OCI-LY3 (cell line): Measurements from ENCODE around the gene NUP188.

Experiments used
- H2AFZ ChIP-seq: fragments of 200-600, 300-600 bp; shearing (Covaris generic); 2 replicates; pipeline ENCODE4 v1.6.0; 2014; ENCODE audit warnings: antibody characterized with exemption, low read depth, low read length
- H3K27ac ChIP-seq: fragments of 200-600, 300-600 bp; sonication (generic); 2 replicates; pipeline ENCODE4 v1.5.1; 2014; ENCODE audit warnings: mild to moderate bottlenecking, low read length, moderate library complexity, mixed read lengths
- H3K27me3 ChIP-seq: fragments of 200-600, 300-600 bp; sonication (generic); 2 replicates; pipeline ENCODE4 v1.6.1; 2014; ENCODE audit warnings: low read depth, low read length, mixed read lengths
- H3K36me3 ChIP-seq: fragments of 200-600, 300-600 bp; sonication (generic); replicated peaks from 2 replicates; pipeline ENCODE3; 2014; ENCODE audit warnings: low read depth, low read length, mixed read lengths
- H3K4me1 ChIP-seq: fragments of 300-600, 200-600 bp; sonication (generic); 2 replicates; pipeline ENCODE4 v1.6.1; 2014; ENCODE audit warnings: low read length, mixed read lengths
- H3K4me2 ChIP-seq: fragments of 200-600, 300-600 bp; sonication (generic); 2 replicates; pipeline ENCODE4 v1.6.1; 2014; ENCODE audit warnings: low read length, mixed read lengths
- H3K4me3 ChIP-seq: fragments of 300-600, 200-600 bp; sonication (generic); 2 replicates; pipeline ENCODE4 v1.5.1; 2014; ENCODE audit warnings: antibody characterized with exemption, mild to moderate bottlenecking, low read length, moderate library complexity
- H3K79me2 ChIP-seq: fragments of 300-600, 200-600 bp; shearing (Covaris generic); 2 replicates; pipeline ENCODE4 v1.6.1; 2014; ENCODE audit warnings: mild to moderate bottlenecking, low read length, mixed read lengths
- H3K9ac ChIP-seq: fragments of 300-600, 200-600 bp; shearing (Covaris generic); 2 replicates; pipeline ENCODE4 v1.6.0; 2014; ENCODE audit warnings: mild to moderate bottlenecking, low read length, moderate library complexity
- H3K9me3 ChIP-seq: fragments of 200-600, 300-600 bp; shearing (Covaris generic); 2 replicates; pipeline ENCODE4 v1.6.1; 2014; ENCODE audit warnings: low read length, mixed read lengths; ENCODE audit not compliant: insufficient read depth
- H4K20me1 ChIP-seq: fragments of 200-600, 300-600 bp; sonication (generic); 2 replicates; pipeline ENCODE4 v1.6.1; 2016; ENCODE audit warnings: low read length, mixed read lengths; ENCODE audit not compliant: insufficient read depth
- CTCF ChIP-seq: fragments of 200-600, 300-600 bp; sonication (generic); IDR thresholded peaks from 2 replicates; pipeline ENCODE4 v1.5.1; 2014; ENCODE audit warnings: antibody characterized with exemption, low read length, low read depth
- EZH2phosphoT487 ChIP-seq: fragments of 200-600 bp; shearing (Covaris generic); IDR thresholded peaks from 2 replicates; pipeline ENCODE4 v1.6.1; 2018; ENCODE audit warnings: antibody characterized with exemption, mixed run types, low read depth

Gene NUP188

GRCh38 chr9:128929560-128929959 is 17.9 kb upstream of the NUP188 start:
- H2AFZ ChIP-seq = no peak overlapping the region
- no peaks in the 10 kb centered on the region for H3K9me3 ChIP-seq
- no peak overlapping the region for H3K27ac ChIP-seq
- no peak overlapping the region for H3K4me2 ChIP-seq
- H3K36me3 ChIP-seq = no peaks in the 10 kb centered on the region
- H3K79me2 ChIP-seq = no peaks in the 10 kb centered on the region
- no peak overlapping the region for H3K4me3 ChIP-seq
- H3K4me1 ChIP-seq = no peaks in the 10 kb centered on the region
- no peaks in the 10 kb centered on the region for H4K20me1 ChIP-seq
- H3K27me3 ChIP-seq = no peaks in the 10 kb centered on the region
- no peak overlapping the region for H3K9ac ChIP-seq
- no peak for TF ChIP-seq EZH2phosphoT487

- no peak for TF ChIP-seq EZH2phosphoT487
- no peak for TF ChIP-seq CTCF
- Histone ChIP-seq H3K9ac (no peak overlapping the region), H2AFZ (no peak overlapping the region), H3K27me3 (no peaks in the 10 kb centered on the region), H3K4me1 (no peaks in the 10 kb centered on the region), H3K79me2 (no peaks in the 10 kb centered on the region), H3K27ac (no peak overlapping the region), H3K36me3 (no peaks in the 10 kb centered on the region), H3K4me2 (no peak overlapping the region), H4K20me1 (no peaks in the 10 kb centered on the region), H3K9me3 (no peaks in the 10 kb centered on the region), H3K4me3 (no peak overlapping the region)
Observed at GRCh38 chr9:128933731-128934130, 13.8 kb upstream of the NUP188 start.

GRCh38 chr9:128936171-128936865 is 11.2 kb upstream of the NUP188 start:
- Histone ChIP-seq H3K4me2 (no peak overlapping the region), H2AFZ (no peak overlapping the region)

GRCh38 chr9:128937310-128938165 is 10.0 kb upstream of the NUP188 start:
- H3K27me3 ChIP-seq = no peaks in the 10 kb centered on the region
- no peaks in the 10 kb centered on the region for H3K36me3 ChIP-seq
- no peak overlapping the region for H3K9ac ChIP-seq
- H3K27ac ChIP-seq = no peak overlapping the region
- H4K20me1 ChIP-seq = no peaks in the 10 kb centered on the region
- no peak overlapping the region for H3K4me2 ChIP-seq
- H3K9me3 ChIP-seq = no peaks in the 10 kb centered on the region
- no peak overlapping the region for H2AFZ ChIP-seq
- H3K79me2 ChIP-seq = no peaks in the 10 kb centered on the region
- no peak overlapping the region for H3K4me3 ChIP-seq
- TF ChIP-seq CTCF = no peak
- TF ChIP-seq EZH2phosphoT487 = no peak
- no peaks in the 10 kb centered on the region for H3K4me1 ChIP-seq

More at GRCh38 chr9:128936171-128936865, 11.2 kb upstream of the NUP188 start:
- Histone ChIP-seq H3K27me3 (no peaks in the 10 kb centered on the region), H3K4me3 (no peak overlapping the region), H3K36me3 (no peaks in the 10 kb centered on the region), H3K9me3 (no peaks in the 10 kb centered on the region), H3K4me1 (no peaks in the 10 kb centered on the region), H4K20me1 (no peaks in the 10 kb centered on the region), H3K27ac (no peak overlapping the region), H3K79me2 (no peaks in the 10 kb centered on the region), H3K9ac (no peak overlapping the region)
- TF ChIP-seq CTCF (no peak), EZH2phosphoT487 (no peak)
